ENCODE data around the gene CC2D2A. TPM values are rescaled to one million over a fixed set of nuclear protein-coding genes. Genes with fewer than 3 reads are reported as not detected.
"Not testable (repeated sequence)": the region's sequence is repeated elsewhere in the genome, so short reads cannot be mapped to it uniquely, and the experiment has no call there.

CC2D2A gene
- total RNA-seq, 1 experiment from 2014 or later, result 24.7 TPM

GRCh38 chr4:15502384-15502783 is 32.7 kb downstream of the CC2D2A start:
- no peak for DNase-seq (ENCODE audit: low spot score)
- in situ Hi-C loops (cut with HindIII; ENCODE audit: low sequenced_read_pairs), result no loop called here

- DNase-seq (ENCODE audit: low spot score), result no peak
- in situ Hi-C loops (cut with HindIII; ENCODE audit: low sequenced_read_pairs), result no loop called here
These were observed 34.4 kb downstream of the CC2D2A start for GRCh38 chr4:15504041-15504440.

GRCh38 chr4:15506464-15506863 is 36.8 kb downstream of the CC2D2A start:
- in situ Hi-C loops (cut with HindIII; ENCODE audit: low sequenced_read_pairs), result no loop called here
- DNase-seq (ENCODE audit: low spot score), result no peak

GRCh38 chr4:15507679-15508078 is 38.0 kb downstream of the CC2D2A start:
- in situ Hi-C loops (cut with HindIII; ENCODE audit: low sequenced_read_pairs), result no loop called here
- no peak for DNase-seq (ENCODE audit: low spot score)

- in situ Hi-C loops (cut with HindIII; ENCODE audit: low sequenced_read_pairs), result no loop called here
These were observed 41.3 kb downstream of the CC2D2A start for GRCh38 chr4:15510961-15511360.

GRCh38 chr4:15513545-15513944 is 43.9 kb downstream of the CC2D2A start:
- in situ Hi-C loops (cut with HindIII; ENCODE audit: low sequenced_read_pairs), result no loop called here
- no peak for DNase-seq (ENCODE audit: low spot score)

More at GRCh38 chr4:15510961-15511360, 41.3 kb downstream of the CC2D2A start:
- DNase-seq (ENCODE audit: low spot score), result no peak

- DNase-seq (ENCODE audit: low spot score), result no peak
- in situ Hi-C loops (cut with HindIII; ENCODE audit: low sequenced_read_pairs), result no loop called here
These were observed 45.4 kb downstream of the CC2D2A start for GRCh38 chr4:15515106-15515505.

- in situ Hi-C loops (cut with HindIII; ENCODE audit: low sequenced_read_pairs), result no loop called here
- no peak for DNase-seq (ENCODE audit: low spot score)
These were observed 46.8 kb downstream of the CC2D2A start for GRCh38 chr4:15516494-15516893.

- in situ Hi-C loops (cut with HindIII; ENCODE audit: low sequenced_read_pairs); DNase-seq (ENCODE audit: low spot score): not testable (repeated sequence)
These were observed 48.0 kb downstream of the CC2D2A start for GRCh38 chr4:15517681-15518080.

GRCh38 chr4:15521442-15522039 is 51.9 kb downstream of the CC2D2A start:
- in situ Hi-C loops (cut with HindIII; ENCODE audit: low sequenced_read_pairs), result no loop called here
- no peak for DNase-seq (ENCODE audit: low spot score)

- in situ Hi-C loops (cut with HindIII; ENCODE audit: low sequenced_read_pairs), result no loop called here
- DNase-seq (ENCODE audit: low spot score), result no peak
These were observed 55.4 kb downstream of the CC2D2A start for GRCh38 chr4:15525080-15525479.

GRCh38 chr4:15526924-15527592 is 57.4 kb downstream of the CC2D2A start:
- in situ Hi-C loops (cut with HindIII; ENCODE audit: low sequenced_read_pairs), result no loop called here
- DNase-seq (ENCODE audit: low spot score), result no peak

- in situ Hi-C loops (cut with HindIII; ENCODE audit: low sequenced_read_pairs), result no loop called here
- DNase-seq (ENCODE audit: low spot score), result no peak
These were observed 62.1 kb downstream of the CC2D2A start for GRCh38 chr4:15531792-15532191.

- in situ Hi-C loops (cut with HindIII; ENCODE audit: low sequenced_read_pairs), result no loop called here
- no peak for DNase-seq (ENCODE audit: low spot score)
These were observed 64.1 kb downstream of the CC2D2A start for GRCh38 chr4:15533817-15534216.

- in situ Hi-C loops (cut with HindIII; ENCODE audit: low sequenced_read_pairs), result no loop called here
- no peak for DNase-seq (ENCODE audit: low spot score)
These were observed 65.9 kb downstream of the CC2D2A start for GRCh38 chr4:15535599-15535998.

GRCh38 chr4:15536552-15537499 is 67.1 kb downstream of the CC2D2A start:
- in situ Hi-C loops (cut with HindIII; ENCODE audit: low sequenced_read_pairs), result no loop called here
- DNase-seq (ENCODE audit: low spot score), result no peak

- in situ Hi-C loops (cut with HindIII; ENCODE audit: low sequenced_read_pairs), result no loop called here
- DNase-seq (ENCODE audit: low spot score), result no peak
These were observed 72.3 kb downstream of the CC2D2A start for GRCh38 chr4:15541941-15542340.

GRCh38 chr4:15542760-15543159 is 73.1 kb downstream of the CC2D2A start:
- in situ Hi-C loops (cut with HindIII; ENCODE audit: low sequenced_read_pairs), result no loop called here

GRCh38 chr4:15543537-15544247 is 74.0 kb downstream of the CC2D2A start:
- in situ Hi-C loops (cut with HindIII; ENCODE audit: low sequenced_read_pairs), result no loop called here
- DNase-seq (ENCODE audit: low spot score), result no peak

More at GRCh38 chr4:15542760-15543159, 73.1 kb downstream of the CC2D2A start:
- no peak for DNase-seq (ENCODE audit: low spot score)

All from G401 (cell line).